Measurements from ENCODE around the gene SLC4A4. TPM values are rescaled to one million over a fixed set of nuclear protein-coding genes. Genes with fewer than 3 reads are reported as not detected.

Gene SLC4A4
- total RNA-seq, 1 donor from 2014 or later = 0.32 TPM

DNA sequence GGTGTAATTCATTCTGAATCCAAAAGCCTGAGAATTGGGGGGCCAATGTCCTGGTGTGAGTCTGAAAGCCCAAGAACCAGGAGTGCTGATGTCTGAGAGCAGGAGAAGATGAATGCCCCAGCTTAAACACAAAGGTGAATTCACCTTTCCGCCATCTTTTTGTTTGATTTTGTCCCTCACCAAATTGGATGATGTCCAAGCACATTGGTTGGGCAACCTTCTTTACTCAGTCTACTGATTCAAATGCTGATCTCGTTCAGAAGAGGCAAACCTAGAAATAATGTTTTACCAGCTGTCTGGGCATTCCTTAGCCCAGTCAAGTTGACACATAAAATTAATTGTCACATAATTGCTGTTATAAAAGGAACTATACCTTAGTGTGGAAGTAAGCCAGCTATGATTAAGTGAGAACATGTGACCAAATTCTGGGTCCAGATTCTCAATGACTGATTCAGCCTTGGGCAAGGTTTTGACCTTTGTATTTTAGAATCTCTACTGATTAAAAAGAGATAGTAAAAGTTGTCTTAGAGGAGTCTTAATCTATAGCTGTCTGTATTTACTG lies 34.5 kb upstream of the SLC4A4 start:
- no peak overlapping the region for H3K4me3 ChIP-seq
- no peaks in the 10 kb centered on the region for H3K9me3 ChIP-seq
- H3K27ac ChIP-seq = no peak overlapping the region
- no peak for TF ChIP-seq CTCF (IDR thresholded peaks at IDR 0.05)
- no peaks in the 10 kb centered on the region for H3K36me3 ChIP-seq
- H3K27me3 ChIP-seq = no peaks in the 10 kb centered on the region
- DNase-seq (ENCODE audit: low spot score in 2 of 2) = no peak
- intact Hi-C loops (cut with DNase I) = no loop called here
- H3K4me1 ChIP-seq = no peaks in the 10 kb centered on the region

GRCh38 chr4:71307729-71308128 lies 31.1 kb upstream of the SLC4A4 start:
- no peak overlapping the region for H3K27ac ChIP-seq
- no peak for DNase-seq (ENCODE audit: low spot score in 2 of 2)
- intact Hi-C loops (cut with DNase I) = no loop called here
- H3K36me3 ChIP-seq = no peaks in the 10 kb centered on the region
- H3K9me3 ChIP-seq = no peaks in the 10 kb centered on the region
- H3K4me1 ChIP-seq = no peaks in the 10 kb centered on the region
- no peak overlapping the region for H3K4me3 ChIP-seq
- H3K27me3 ChIP-seq = no peaks in the 10 kb centered on the region
- no peak for TF ChIP-seq CTCF (IDR thresholded peaks at IDR 0.05)

DNA sequence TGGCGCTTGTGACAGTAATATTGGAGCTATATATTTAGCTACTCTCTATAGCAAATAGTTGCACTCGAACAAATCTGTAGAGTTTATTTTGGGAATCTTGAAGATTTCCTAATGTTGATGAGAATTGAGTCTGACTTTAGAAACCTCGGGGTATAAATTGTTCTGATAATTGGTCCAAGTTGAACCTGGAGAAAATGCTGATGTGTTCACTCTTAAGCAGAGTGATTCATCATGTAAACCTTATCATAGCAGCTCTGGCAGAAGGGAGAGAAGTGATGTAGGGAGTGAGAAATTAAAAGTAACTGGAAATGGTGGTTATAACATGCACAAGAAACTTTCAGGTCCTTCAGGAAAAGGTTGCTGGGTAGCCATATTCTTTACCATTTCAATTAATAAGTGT lies 16.4 kb upstream of the SLC4A4 start:
- DNase-seq (ENCODE audit: low spot score in 2 of 2) = no peak
- no peak for TF ChIP-seq CTCF (IDR thresholded peaks at IDR 0.05)
- Histone ChIP-seq H3K9me3 (no peaks in the 10 kb centered on the region), H3K4me1 (no peaks in the 10 kb centered on the region), H3K27ac (no peak overlapping the region), H3K36me3 (no peaks in the 10 kb centered on the region), H3K27me3 (no peaks in the 10 kb centered on the region), H3K4me3 (no peak overlapping the region)
- intact Hi-C loops (cut with DNase I) = no loop called here

- TF ChIP-seq CTCF (IDR thresholded peaks at IDR 0.05) = no peak
- no peaks in the 10 kb centered on the region for H3K4me1 ChIP-seq
- intact Hi-C loops (cut with DNase I) = no loop called here
- no peak overlapping the region for H3K27ac ChIP-seq
- H3K4me3 ChIP-seq = no peak overlapping the region
- no peaks in the 10 kb centered on the region for H3K36me3 ChIP-seq
- DNase-seq (ENCODE audit: low spot score in 2 of 2) = no peak
- H3K9me3 ChIP-seq = no peaks in the 10 kb centered on the region
- H3K27me3 ChIP-seq = no peaks in the 10 kb centered on the region
These were observed 5.5 kb upstream of the SLC4A4 start for GRCh38 chr4:71333368-71333767.

DNA sequence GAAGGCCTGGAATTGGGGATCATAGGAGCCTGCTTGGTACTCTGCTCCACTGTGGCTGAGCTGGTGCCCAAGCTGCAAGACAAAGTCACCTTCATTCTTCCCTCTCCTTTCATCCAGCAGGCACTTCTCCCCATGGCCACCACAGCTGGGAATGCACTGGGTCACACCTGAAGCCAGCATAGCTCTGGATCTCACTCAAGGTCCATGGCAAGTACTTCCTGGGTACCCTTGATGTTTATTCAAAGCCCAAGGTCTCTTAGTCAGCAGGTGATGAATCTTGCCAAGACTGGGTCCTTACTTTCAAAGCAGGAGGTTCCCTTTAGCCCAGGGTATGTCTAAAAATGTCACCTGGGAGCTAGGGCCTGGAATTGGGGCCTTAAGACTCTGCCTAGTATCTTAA lies 4.9 kb upstream of the SLC4A4 start:
- Histone ChIP-seq H3K36me3 (no peaks in the 10 kb centered on the region), H3K4me1 (no peaks in the 10 kb centered on the region), H3K27ac (no peak overlapping the region), H3K9me3 (no peaks in the 10 kb centered on the region), H3K27me3 (no peaks in the 10 kb centered on the region), H3K4me3 (no peak overlapping the region)
- TF ChIP-seq CTCF (IDR thresholded peaks at IDR 0.05) = no peak
- DNase-seq (ENCODE audit: low spot score in 2 of 2) = no peak
- intact Hi-C loops (cut with DNase I) = no loop called here

GRCh38 chr4:71334465-71334882 lies 4.3 kb upstream of the SLC4A4 start:
- H3K4me3 ChIP-seq = no peak overlapping the region
- no peaks in the 10 kb centered on the region for H3K36me3 ChIP-seq
- no peak overlapping the region for H3K27ac ChIP-seq
- no peaks in the 10 kb centered on the region for H3K4me1 ChIP-seq
- intact Hi-C loops (cut with DNase I) = no loop called here
- no peak for DNase-seq (ENCODE audit: low spot score in 2 of 2)
- no peak for TF ChIP-seq CTCF (IDR thresholded peaks at IDR 0.05)
- no peaks in the 10 kb centered on the region for H3K27me3 ChIP-seq
- no peaks in the 10 kb centered on the region for H3K9me3 ChIP-seq

Data from ascending aorta (tissue), 2 donors.